Stimulated activated CD4-positive, alpha-beta T cell treated with anti-CD3 and anti-CD28 coated beads, TNF-alpha, amount 100 ng/mL, for 48 hours (primary cell): ENCODE results near the gene RNLS.
"Not testable (repeated sequence)": the region's sequence is repeated elsewhere in the genome, so short reads cannot be mapped to it uniquely, and the experiment has no call there.

ENCODE experiments used
- DNase-seq, 3 donors: peaks; one replicate each; pipeline ENCODE4 v3.0.0-alpha.2; 2020; ENCODE audit warnings: low read depth in 3 of 3

The RNLS gene

GRCh38 chr10:88523739-88524400 lies 59.2 kb downstream of the RNLS start:
- no peak for DNase-seq

GRCh38 chr10:88522715-88523114 lies 60.4 kb downstream of the RNLS start:
- no peak for DNase-seq

DNA sequence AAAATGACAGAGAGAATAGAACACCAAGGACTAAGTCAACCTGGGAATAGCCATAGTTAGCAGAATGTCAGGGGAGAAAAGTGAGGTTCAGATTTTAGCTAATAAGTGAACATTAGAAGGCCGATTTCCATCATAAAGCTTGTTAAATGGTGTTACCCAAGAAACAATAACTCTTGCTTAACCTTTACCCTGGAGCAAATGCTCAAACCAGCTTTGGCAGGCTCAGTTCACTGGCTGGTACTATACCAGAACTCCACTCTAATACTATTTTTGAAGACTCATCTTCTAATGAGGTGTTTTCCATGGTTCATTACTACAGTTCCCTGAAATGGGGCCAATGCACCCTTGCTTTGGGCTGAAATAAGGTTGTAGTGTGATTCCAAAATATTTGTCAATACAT lies 61.3 kb downstream of the RNLS start:
- DNase-seq: no peak

- DNase-seq: no peak
These were observed 67.9 kb downstream of the RNLS start for GRCh38 chr10:88515235-88515634.

DNA sequence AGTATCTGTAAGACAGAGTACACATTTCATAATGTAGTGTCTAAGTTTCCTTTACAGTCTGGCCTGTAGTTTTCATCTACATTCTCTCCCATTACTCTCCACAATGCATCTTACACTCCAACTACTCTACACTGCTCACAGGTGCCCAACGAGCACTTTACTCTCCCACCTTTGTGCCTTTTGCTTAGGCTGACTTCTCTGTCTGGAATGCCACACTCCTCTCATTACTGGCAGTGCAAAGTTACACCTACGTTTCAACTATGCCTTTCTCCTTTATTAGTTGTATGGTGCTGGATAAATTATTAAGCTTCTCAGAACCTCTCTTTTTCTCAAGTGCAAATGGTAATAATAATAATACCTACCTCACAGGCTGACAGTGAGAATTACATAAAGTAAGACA lies 70.5 kb downstream of the RNLS start:
- DNase-seq: no peak

- DNase-seq: no peak
These were observed 74.3 kb downstream of the RNLS start for GRCh38 chr10:88508796-88509195.

DNA sequence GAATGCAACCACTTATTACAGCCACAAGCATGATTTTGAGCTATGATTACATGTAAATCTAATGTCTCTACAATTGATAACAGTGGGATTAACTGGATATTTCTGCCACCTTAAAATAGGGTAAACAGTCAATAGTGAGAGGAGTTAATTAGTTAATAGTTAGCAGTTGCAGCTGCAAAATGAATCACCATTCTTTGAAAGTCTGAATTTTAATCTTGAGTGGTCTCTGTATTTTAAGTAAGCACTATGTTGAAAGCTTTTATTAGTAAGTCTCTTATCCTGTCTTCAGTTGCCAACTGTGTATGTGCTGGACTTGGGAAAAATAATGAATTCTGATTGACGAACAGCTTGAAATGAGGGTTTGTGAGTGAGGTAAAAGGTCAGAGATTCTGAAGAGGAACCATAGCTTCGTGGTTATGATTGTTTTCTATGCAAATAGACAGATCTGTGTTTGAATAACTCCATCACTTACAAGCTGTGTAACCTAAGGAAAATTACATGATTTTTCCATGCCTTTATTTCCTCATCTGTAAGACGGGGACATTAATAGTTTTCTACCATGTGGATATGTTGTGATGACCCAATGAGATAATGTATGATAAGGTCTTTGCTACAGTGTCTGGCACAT lies 75.2 kb downstream of the RNLS start:
- DNase-seq: no peak

GRCh38 chr10:88507404-88507803 lies 75.7 kb downstream of the RNLS start:
- no peak for DNase-seq

- DNase-seq: no peak
These were observed 77.4 kb downstream of the RNLS start for GRCh38 chr10:88505680-88506215.

GRCh38 chr10:88505265-88505664 lies 77.9 kb downstream of the RNLS start:
- DNase-seq: no peak

DNA sequence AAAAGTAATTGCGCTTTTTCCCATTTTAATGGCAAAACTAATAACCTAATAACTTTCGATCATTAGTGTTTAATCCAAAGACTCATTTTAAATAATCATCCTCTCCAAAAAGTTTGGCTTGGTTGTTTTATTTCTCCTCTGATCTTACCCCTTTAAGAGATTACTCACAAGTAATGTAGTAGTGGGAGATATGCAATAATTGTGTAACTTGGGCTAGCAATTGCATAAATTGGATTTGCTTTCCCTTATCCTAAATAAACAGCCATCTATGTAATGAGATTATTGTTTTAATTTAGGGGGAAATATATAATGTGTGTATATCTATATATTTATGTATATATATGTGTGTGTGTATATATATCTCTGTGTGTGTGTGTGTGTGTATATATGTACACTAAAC lies 82.5 kb downstream of the RNLS start:
- DNase-seq: no peak

DNA sequence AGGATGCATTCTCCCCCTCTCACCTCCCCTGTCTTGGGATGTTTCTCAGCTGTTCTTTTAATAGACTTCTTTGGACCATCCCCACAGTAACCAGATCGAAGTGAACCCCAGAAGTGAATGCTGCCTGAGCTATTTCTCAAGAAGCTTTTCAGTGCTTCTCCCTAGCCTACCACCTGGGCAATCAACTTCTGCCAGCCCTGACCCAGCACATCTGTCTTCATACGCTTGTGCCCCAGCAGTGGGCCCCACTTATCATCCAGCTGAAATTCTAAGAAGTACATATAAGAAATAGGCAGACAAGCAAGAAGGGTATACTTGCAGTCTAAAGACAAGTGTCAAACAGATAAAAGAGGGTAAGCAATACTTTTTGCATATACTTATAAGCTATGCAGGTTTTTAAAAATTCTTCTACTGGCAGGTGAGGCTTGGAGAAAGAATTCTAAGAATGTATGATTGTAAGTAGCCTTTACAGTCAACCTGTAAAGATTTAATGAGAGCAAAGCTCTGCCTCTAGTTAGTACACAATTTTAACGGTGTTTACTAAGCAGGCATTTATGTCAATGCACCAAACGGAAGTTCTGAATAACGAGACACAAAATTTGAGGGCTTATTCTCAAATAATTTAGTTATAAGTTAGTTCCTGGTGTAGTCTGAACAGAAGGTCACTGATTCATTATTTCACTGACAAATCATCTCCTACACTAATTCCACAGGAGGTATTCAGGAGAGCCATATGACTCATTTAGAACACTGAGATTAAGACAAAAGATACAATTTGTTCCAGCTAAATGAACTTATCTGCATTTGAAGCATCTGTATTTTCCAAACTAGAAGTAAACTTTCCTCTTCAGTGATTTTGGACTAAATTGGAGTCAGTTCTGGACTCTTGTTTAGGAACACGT lies 83.3 kb downstream of the RNLS start:
- no peak for DNase-seq

DNA sequence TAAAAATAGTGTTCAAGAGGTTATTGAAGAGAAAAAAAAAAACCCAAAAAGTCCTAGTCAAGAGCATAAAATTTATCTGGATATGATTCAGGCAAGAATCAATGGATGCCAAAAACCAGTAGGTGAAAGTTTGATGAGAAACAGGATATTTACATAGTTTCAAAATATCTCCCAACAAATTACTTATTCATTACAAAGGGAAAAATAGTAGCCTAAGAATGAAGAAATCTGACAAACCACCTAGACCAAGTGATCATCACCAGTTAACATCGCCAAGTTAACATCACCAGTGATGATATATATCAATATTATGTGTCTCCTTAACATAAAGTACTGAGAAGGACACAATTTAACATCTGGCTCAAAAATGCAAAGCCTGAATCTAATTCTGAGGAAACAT lies 85.2 kb downstream of the RNLS start:
- DNase-seq: no peak

- DNase-seq: no peak
These were observed 88.6 kb downstream of the RNLS start for GRCh38 chr10:88494537-88494936.

DNA sequence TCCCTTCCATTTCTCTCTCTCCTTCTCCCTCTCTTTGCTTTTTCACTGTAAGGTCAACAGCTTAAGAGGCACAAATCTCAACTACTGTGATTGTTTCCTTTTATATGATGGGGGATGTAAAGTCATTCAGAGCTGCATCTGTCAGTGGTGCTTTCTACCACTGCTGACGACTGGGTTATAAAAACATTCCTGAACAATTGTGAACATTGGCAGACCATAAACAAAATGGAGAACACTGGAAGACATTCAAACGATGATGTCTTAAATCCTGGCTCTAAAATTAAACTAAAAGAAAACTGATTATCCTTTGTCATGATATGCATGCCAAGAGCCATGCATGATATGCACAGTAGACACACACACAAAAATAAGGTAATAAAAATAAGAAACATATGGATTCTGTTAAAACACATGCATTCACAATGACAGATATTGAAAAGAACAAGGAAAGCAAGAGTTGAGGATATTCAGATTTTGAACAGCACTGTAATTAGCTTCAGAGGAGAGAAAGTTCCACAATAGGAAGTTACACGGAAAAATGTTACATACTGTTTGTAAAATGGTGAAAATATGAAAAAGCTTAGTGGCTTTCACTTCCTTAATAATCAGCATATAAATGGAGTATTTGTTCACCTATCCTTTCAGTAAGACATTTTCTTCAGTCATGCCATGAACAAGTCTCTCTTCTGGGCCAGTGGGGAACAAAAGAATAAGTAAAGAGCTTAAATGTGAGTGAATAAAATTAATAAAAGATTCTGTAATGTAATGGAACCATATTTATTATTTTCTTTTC lies 89.2 kb downstream of the RNLS start:
- DNase-seq: no peak

GRCh38 chr10:88491314-88491713 lies 91.8 kb downstream of the RNLS start:
- no peak for DNase-seq

- no peak for DNase-seq
These were observed 92.7 kb downstream of the RNLS start for GRCh38 chr10:88490231-88490980.

- DNase-seq: no peak
These were observed 94.0 kb downstream of the RNLS start for GRCh38 chr10:88489107-88489506.

DNA sequence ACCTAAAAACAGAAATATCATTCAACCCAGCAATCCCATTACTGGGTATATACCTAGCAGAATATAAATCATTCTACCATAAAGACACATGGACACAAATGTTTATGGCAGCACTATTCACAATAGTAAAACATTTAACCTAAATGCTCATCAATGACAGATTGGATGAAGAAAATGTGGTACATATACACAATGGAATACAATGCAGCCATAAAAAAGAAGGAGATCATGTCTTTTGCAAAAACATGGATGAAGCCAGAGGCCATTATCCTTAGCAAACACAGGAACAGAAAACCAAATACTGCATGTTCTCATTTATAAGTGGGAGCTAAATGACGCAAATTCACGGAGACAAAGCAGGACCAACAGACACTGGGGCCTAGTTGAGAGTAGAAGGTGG lies 96.3 kb downstream of the RNLS start:
- DNase-seq: not testable (repeated sequence)

DNA sequence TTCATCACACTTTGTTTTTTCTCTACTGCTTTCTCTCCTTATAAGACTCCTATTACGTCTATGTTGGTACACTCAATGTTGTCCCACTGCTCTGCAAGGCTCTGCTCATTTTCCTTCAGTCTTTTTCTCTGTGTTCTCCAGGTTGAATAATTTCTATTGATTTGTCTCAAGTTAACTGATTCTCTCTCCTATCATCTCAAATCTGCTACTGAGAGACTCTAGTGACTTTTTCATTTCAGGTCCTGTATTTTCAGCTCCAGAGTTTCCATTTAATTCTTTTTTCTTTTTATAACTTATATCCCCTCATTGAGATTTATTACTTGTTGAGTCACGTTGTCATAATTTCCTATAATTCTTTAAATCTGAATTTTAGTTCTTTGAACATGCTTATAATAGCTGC lies 100.9 kb downstream of the RNLS start:
- DNase-seq: no peak

DNA sequence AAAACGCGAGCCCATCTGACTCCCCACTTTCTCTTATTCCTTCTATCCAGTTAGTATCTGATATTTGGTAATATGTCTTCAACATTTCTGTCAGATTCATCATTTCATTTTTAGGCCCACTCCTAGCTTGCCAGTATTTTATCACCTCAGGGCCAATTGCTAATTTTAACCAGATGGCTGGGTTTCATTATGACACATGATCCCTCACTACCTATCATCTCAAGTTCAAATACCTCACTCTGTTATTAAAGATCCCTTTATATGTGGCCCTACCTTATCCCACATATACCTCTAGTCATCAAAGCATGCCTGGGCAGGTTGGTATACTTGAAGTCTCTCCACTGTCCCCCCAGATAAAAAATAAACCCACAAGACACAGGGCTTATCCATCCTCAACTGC lies 104.9 kb downstream of the RNLS start:
- no peak for DNase-seq
